ENCODE measurements around the gene LINC01488.

LINC01488 gene

GRCh38 chr11:69541001-69541285 is 59.5 kb downstream of the LINC01488 start:
- DNase-seq = no peak

GRCh38 chr11:69541501-69542313 is 60.2 kb downstream of the LINC01488 start:
- TF ChIP-seq GATA1 (IDR thresholded peaks at IDR 0.05; ENCODE audit: low read depth, low read length) (no peak), POLR2A (IDR thresholded peaks at IDR 0.05; ENCODE audit: low read length) (no peak)

More at GRCh38 chr11:69541001-69541285, 59.5 kb downstream of the LINC01488 start:
- no peak for TF ChIP-seq POLR2A (IDR thresholded peaks at IDR 0.05; ENCODE audit: low read length)
- TF ChIP-seq GATA1 (IDR thresholded peaks at IDR 0.05; ENCODE audit: low read depth, low read length) = no peak

GRCh38 chr11:69542314-69543168 is 61.1 kb downstream of the LINC01488 start:
- DNase-seq = no peak
- TF ChIP-seq POLR2A (IDR thresholded peaks at IDR 0.05; ENCODE audit: low read length) (no peak), GATA1 (IDR thresholded peaks at IDR 0.05; ENCODE audit: low read depth, low read length) (no peak)

More at GRCh38 chr11:69541501-69542313, 60.2 kb downstream of the LINC01488 start:
- DNase-seq = no peak

Data from erythroblast (primary cell).